ENCODE measurements around the gene CFB. TPM values are rescaled to one million over a fixed set of nuclear protein-coding genes. Genes with fewer than 3 reads are reported as not detected.
A peak's percentile ranks its signal among the peaks of the same experiment; 100 is the strongest.

Gene CFB
- total and polyA plus RNA-seq, 2 of the 4 experiments (the other 2 are of a cell fraction): 1.8 to 6.1 TPM

- in situ Hi-C loops (cut with MboI; ENCODE audit: low sequenced_read_pairs): loop anchor here (10.0 kb wide), 2 partner anchors 145 to 205 kb away; partner anchors contain the start of genes AGPAT1 and RNF5
Observed at GRCh38 chr6:31969712-31970603, 24.1 kb downstream of the CFB start.

More at GRCh38 chr6:31969712-31970603, 24.1 kb downstream of the CFB start:
- Histone ChIP-seq H2AK5ac (ENCODE audit: low read depth, low read length) (0 out of 2 replicates have a peak overlapping the region, but pooled peaks have one; percentile 35), H3K4me3 (ENCODE audit: insufficient read depth, low read depth, low read length) (no peak overlapping the region), H2AK9ac (replicated peaks; ENCODE audit: low read depth, low read length, poor library complexity) (peak overlapping the region; percentile 71), H2AFZ (replicated peaks; ENCODE audit: low read length, poor library complexity) (no peak overlapping the region), H3K56ac (ENCODE audit: extremely low read depth, insufficient read depth, low read length) (no peak overlapping the region), H3K4me2 (ENCODE audit: low read depth, low read length) (peak overlapping the region; percentile 4; the same call in 1 of the 2 replicates), H3K18ac (ENCODE audit: low read depth, low read length) (no peak overlapping the region), H3K79me1 (ENCODE audit: low read depth in 1 of 2, low read length in 2 of 2) (peaks cover 19 to 52% of the 10 kb centered on the region in 2 experiments), H3K9me1 (ENCODE audit: insufficient read depth, low read length) (peaks cover 6% of the 10 kb centered on the region; the same call in 1 of the 2 replicates), H3K27ac (ENCODE audit: insufficient read depth, low read length) (no peak overlapping the region), H3K23ac (ENCODE audit: low read depth, low read length) (no peak overlapping the region), H3K9ac (ENCODE audit: low read depth, low read length) (no peak overlapping the region), H2BK20ac (ENCODE audit: low read depth, low read length) (no peak overlapping the region), H2BK5ac (ENCODE audit: low read depth, low read length, poor library complexity, severe bottlenecking) (no peak overlapping the region), H3K14ac (replicated peaks; ENCODE audit: low read depth, low read length) (no peak overlapping the region), H2BK15ac (ENCODE audit: low read depth, low read length) (no peak overlapping the region), H2BK120ac (ENCODE audit: low read depth, low read length) (no peak overlapping the region), H3K27me3 (ENCODE audit: control insufficient read depth, insufficient read depth, low read length) (no peaks in the 10 kb centered on the region), H3K36me3 (ENCODE audit: control insufficient read depth, insufficient read depth, low read length) (peaks cover 48% of the 10 kb centered on the region), H3K4me1 (ENCODE audit: control insufficient read depth, insufficient read depth, low read length) (peaks cover 11% of the 10 kb centered on the region), H3K4ac (ENCODE audit: low read depth, low read length) (no peak overlapping the region), H4K8ac (ENCODE audit: low read depth in 2 of 2, low read length in 2 of 2) (no peak overlapping the region), H4K20me1 (ENCODE audit: insufficient read depth, low read length) (no peaks in the 10 kb centered on the region), H4K91ac (ENCODE audit: insufficient read depth, low read depth, low read length) (no peak overlapping the region), H3K9me3 (ENCODE audit: control insufficient read depth, insufficient read depth, low read length) (no peaks in the 10 kb centered on the region), H4K5ac (ENCODE audit: low read depth, low read length) (no peak overlapping the region)
- intact Hi-C loops (cut with micrococcal nuclease) (no loop called here), dilution Hi-C loops (cut with HindIII; ENCODE audit: low sequenced_read_pairs, unreplicated experiment) (no loop called here)
- 78% methylated on average over 6 of the region's 17 CpGs; no CpG with 5 or more reads in 1 of the 2 experiments for WGBS, 2 experiments (ENCODE audit: extremely low coverage in 2 of 2, insufficient read length in 1 of 2)
- CTCF ChIA-PET: no interaction called here
- DNase-seq (peak; percentile 55), ATAC-seq (ENCODE audit: low read depth) (no peak)
- TF ChIP-seq POLR2A (IDR thresholded peaks at IDR 0.05; ENCODE audit: low read depth, low read length) (no peak), NFE2L2 (IDR thresholded peaks at IDR 0.05; ENCODE audit: low read depth, low read length) (peak; percentile 55)
- POLR2A ChIA-PET (ENCODE audit: unreplicated experiment): no interaction called here
- no TSS peak for BruUV-seq (replicated peaks)

Data from IMR-90 (cell line).